Measurements from ENCODE around the gene HOXA11. TPM values are rescaled to one million over a fixed set of nuclear protein-coding genes. Genes with fewer than 3 reads are reported as not detected.

HOXA11 gene
- total RNA-seq, 6 experiments from 2014 or later, result 33.1 to 42.1 (median 39.1) TPM

DNA sequence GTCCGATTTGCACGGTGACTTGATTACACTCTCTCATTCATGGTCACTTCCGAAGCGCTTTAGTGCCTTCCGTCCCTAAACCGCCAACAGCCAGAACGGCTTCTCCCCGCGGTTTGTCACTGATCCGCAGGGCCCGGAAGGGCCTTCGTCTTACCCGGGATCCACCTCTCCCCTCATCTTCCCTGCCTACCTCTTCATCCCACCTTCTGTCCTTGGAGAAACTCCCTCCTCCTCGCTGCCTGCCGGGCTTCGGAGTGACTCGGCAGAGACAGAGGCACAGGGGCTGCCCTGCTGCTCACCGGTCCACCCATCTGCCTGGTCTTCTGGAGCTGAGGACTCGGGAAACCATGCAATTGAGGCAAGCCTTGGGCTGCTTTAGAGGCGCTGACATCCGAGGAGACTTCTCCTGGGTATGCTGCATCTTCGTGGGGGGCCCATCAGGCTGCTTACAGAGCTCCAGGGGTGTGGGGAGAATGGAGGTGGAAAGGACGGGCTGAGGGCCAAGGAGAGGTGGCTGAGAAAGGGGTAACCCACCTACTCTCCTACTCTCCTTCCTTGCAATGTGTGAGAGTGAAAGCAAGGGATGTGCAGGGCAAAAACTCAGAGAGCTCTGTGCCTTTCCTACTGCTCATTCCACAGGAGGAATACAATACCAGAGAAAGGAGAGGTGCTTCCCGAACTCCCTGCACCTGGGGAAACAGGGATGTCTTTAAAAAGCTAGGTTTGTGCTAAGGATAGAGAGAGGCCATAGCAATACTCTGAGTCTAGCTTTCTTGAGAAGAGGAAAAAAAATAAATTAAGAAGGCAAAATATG, 1.0 kb upstream of the HOXA11 start:
- peak overlapping the region; percentile 97 for H3K27ac Mint-ChIP-seq
- no peak for DNase-seq
- H3K4me3 Mint-ChIP-seq, result peak overlapping the region; percentile 93
- H3K9me3 Mint-ChIP-seq, result no peaks in the 10 kb centered on the region
- peaks cover 71% of the 10 kb centered on the region for H3K4me1 Mint-ChIP-seq (ENCODE audit: low read depth)
- H3K36me3 Mint-ChIP-seq (ENCODE audit: low read depth), result peaks cover 31% of the 10 kb centered on the region
- TF ChIP-seq, protein P1, sequence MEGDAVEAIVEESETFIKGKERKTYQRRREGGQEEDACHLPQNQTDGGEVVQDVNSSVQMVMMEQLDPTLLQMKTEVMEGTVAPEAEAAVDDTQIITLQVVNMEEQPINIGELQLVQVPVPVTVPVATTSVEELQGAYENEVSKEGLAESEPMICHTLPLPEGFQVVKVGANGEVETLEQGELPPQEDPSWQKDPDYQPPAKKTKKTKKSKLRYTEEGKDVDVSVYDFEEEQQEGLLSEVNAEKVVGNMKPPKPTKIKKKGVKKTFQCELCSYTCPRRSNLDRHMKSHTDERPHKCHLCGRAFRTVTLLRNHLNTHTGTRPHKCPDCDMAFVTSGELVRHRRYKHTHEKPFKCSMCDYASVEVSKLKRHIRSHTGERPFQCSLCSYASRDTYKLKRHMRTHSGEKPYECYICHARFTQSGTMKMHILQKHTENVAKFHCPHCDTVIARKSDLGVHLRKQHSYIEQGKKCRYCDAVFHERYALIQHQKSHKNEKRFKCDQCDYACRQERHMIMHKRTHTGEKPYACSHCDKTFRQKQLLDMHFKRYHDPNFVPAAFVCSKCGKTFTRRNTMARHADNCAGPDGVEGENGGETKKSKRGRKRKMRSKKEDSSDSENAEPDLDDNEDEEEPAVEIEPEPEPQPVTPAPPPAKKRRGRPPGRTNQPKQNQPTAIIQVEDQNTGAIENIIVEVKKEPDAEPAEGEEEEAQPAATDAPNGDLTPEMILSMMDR (IDR thresholded peaks at IDR 0.05), result no peak
- H3K27me3 Mint-ChIP-seq (ENCODE audit: insufficient read depth), result peaks cover 23% of the 10 kb centered on the region

DNA sequence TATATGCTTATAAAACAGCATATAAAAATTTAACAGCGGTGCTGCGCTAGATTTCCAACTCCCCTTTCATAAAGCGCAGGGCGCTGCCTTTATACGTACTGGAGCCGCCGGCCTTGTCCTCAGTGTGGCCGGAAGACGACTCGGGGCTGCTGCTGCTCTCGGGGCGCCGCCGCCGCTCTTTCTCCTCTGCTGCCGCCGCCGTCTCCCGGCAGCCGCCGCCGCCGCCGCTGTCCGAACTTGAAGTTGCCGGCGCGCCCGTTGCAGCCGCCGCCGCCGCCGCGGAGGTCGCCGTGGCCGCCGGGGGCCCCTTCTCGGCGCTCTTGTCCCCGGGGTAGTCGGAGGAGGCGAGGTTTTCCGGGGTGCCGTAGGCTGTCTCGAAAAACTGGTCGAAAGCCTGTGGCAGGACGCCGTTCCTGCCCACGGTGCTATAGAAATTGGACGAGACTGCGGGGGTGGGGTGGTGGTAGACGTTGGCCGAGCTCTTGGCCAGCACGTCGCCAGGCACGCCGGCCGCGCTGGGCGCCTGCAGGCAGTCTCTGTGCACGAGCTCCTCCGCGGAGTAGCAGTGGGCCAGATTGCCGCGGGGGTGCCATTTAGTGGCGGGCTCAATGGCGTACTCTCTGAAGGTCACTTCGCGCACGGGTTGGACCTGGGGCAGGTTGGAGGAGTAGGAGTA, 557 bp downstream of the HOXA11 start:
- TF ChIP-seq, protein P1 (IDR thresholded peaks at IDR 0.05), result no peak
- peak overlapping the region; percentile 93 for H3K4me3 Mint-ChIP-seq
- no peaks in the 10 kb centered on the region for H3K9me3 Mint-ChIP-seq
- H3K36me3 Mint-ChIP-seq (ENCODE audit: low read depth), result peaks cover 31% of the 10 kb centered on the region
- peaks cover 65% of the 10 kb centered on the region for H3K4me1 Mint-ChIP-seq (ENCODE audit: low read depth)
- peaks cover 27% of the 10 kb centered on the region for H3K27me3 Mint-ChIP-seq (ENCODE audit: insufficient read depth)
- H3K27ac Mint-ChIP-seq, result peak overlapping the region; percentile 97
- no peak for DNase-seq

DNA sequence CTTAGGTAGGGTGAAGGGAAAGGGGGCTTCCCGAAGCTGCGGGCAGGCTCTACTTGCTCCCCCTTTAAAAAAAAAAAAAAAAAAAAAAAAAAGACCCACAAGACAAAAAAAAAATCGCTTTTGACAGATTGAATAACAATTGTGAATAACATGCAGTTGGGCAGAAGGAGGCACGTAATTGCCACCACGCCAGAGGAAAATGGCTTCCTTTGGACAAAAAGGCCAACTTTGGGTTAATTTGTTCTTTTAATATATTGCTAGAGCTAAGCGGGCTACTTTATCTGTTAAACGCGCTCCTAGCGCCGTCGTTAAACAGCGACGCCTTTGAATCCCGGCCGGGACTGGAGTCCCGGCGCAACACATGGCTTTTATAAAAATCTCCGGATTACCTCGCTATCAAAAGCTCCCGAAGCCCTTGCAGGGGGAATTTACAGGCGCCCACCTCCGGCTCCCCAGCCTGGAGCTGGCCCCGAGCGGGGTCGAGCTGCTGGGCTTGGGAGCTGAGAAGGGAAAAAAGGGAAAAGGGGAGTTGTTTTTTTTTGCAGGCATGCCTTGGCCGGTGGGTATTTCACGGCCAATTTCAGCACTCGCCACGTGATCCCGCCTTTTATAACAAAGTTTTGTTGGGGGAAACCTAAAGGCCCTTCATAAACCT, 1.2 kb downstream of the HOXA11 start:
- peak overlapping the region; percentile 97 for H3K27ac Mint-ChIP-seq
- H3K36me3 Mint-ChIP-seq (ENCODE audit: low read depth), result peaks cover 37% of the 10 kb centered on the region
- peaks cover 58% of the 10 kb centered on the region for H3K4me1 Mint-ChIP-seq (ENCODE audit: low read depth)
- no peak for DNase-seq
- H3K4me3 Mint-ChIP-seq, result peak overlapping the region; percentile 93
- no peaks in the 10 kb centered on the region for H3K9me3 Mint-ChIP-seq
- TF ChIP-seq, protein P1 (IDR thresholded peaks at IDR 0.05), result peak; percentile 11; the same call in 1 of the 2 replicates
- peaks cover 32% of the 10 kb centered on the region for H3K27me3 Mint-ChIP-seq (ENCODE audit: insufficient read depth)

DNA sequence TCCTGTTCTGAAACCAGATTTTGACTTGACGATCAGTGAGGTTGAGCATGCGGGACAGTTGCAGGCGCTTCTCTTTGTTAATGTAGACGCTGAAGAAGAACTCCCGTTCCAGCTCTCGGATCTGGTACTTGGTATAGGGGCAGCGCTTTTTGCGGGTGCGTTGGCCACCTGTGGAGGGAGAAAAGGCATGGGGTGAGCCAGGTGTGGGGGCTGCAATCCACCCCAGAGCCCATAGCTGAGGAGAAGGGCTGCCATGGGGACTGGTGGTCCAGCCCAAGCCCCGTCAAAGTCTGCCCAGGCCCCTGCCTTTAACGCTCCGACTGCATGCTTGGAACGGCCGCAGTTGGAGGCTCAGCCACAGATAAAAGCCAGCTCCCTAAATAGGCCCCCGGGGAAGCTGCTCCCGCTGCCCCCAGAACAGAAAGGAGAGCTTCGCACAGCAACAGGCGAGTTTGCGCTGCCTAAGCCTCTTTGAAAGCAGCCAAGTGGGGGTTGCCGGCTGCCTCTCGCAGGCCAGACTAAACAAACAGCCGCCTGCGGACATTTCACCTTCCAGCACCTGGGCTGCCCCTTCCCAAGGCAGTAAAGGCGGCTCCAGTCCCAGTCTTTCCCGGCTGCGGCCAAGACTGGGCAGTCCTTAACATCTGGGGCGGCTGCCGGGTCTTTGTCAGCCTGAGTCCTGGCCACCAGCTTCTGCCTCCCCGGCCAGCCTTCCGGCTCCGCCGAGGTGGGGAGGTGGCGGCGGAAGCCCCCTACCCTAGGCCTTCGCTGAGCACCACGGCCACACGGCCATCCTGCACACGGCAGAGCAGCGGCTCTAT, 2.0 kb downstream of the HOXA11 start:
- Mint-ChIP-seq H3K9me3 (no peaks in the 10 kb centered on the region), H3K27me3 (ENCODE audit: insufficient read depth) (peaks cover 34% of the 10 kb centered on the region), H3K4me1 (ENCODE audit: low read depth) (peaks cover 51% of the 10 kb centered on the region), H3K27ac (peak overlapping the region; percentile 97), H3K4me3 (peak overlapping the region; percentile 93), H3K36me3 (ENCODE audit: low read depth) (peaks cover 38% of the 10 kb centered on the region)
- no peak for DNase-seq
- TF ChIP-seq, protein P1 (IDR thresholded peaks at IDR 0.05), result no peak

DNA sequence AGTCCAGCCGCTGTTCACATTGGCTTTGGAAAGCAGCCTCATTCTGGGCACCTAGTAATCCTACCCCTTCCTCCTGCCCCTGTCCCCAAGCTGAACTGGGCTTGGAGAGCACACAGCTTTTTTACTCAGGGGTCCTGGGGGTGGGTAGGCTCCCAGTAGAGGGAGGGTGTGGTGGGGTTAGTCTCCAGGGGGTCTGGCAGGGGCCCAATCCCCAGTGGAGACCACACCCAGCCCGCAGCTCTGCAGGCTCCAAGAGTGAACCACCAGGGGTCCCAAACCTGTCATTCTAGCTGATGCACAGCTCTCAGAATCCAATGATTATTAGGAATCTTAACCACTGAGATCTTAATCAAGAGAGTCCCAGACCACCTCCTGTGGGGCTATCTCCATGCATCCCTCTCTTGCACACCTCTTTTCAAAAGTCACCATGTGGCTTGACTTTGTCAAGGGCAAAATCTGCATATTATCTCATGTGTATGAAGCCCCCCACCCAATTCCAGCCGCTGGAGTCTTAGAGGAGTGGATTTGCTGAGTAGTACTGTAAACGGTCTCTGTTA, 2.7 kb downstream of the HOXA11 start:
- Mint-ChIP-seq H3K9me3 (no peaks in the 10 kb centered on the region), H3K27me3 (ENCODE audit: insufficient read depth) (peaks cover 34% of the 10 kb centered on the region), H3K36me3 (ENCODE audit: low read depth) (peaks cover 43% of the 10 kb centered on the region), H3K4me1 (ENCODE audit: low read depth) (peaks cover 50% of the 10 kb centered on the region), H3K27ac (peak overlapping the region; percentile 97), H3K4me3 (peak overlapping the region; percentile 93)
- no peak for DNase-seq
- TF ChIP-seq, protein P1 (IDR thresholded peaks at IDR 0.05), result peak; percentile 45

Measured in HFFc6 (cell line).